GM12878 (cell line): Measurements from ENCODE around the gene RAB9B. TPM values are rescaled to one million over a fixed set of nuclear protein-coding genes. Genes with fewer than 3 reads are reported as not detected.

Source experiments
- ATAC-seq: fragments of 200-7000 bp; cut with Tn5 transposase; 3 replicates; pipeline ENCODE4 v1.9.1; 2020; ENCODE audit warnings: mild to moderate bottlenecking, moderate library complexity
- BruUV-seq: library from RNA; stranded (reverse); fragments of 400-500 nt; replicated peaks from 2 replicates; lab custom pipeline; 2021; lab: Mats Ljungman, UMichigan
- CTCF ChIA-PET: fragments of 300-600 bp; sonication (Branson Sonifier 250); formaldehyde crosslinking; extraction: SDS; loops from one replicate; lab custom pipeline; 2021; ENCODE audit warnings: inconsistent platforms; lab: Yijun Ruan, JAX
- POLR2A ChIA-PET: fragments of 350-600 bp; formaldehyde crosslinking; extraction: SDS; loops from one replicate; lab custom pipeline; 2021; ENCODE audit warnings: inconsistent platforms; lab: Charles Lee
- RAD21 ChIA-PET: fragments of 300-600 bp; sonication (Branson Sonifier 250); formaldehyde crosslinking; loops from one replicate; lab custom pipeline; 2023; ENCODE audit warnings: antibody characterized with exemption; ENCODE audit not compliant: unreplicated experiment; lab: Charles Lee
- SMC1A ChIA-PET: fragments of 300-600 bp; sonication (Branson Sonifier 250); formaldehyde crosslinking; loops from one replicate; lab custom pipeline; 2023; ENCODE audit not compliant: unreplicated experiment, uncharacterized antibody; lab: Charles Lee
- DNase-seq: peaks from one replicate; pipeline ENCODE4 v3.0.0-alpha.2; 2011; ENCODE audit warnings: low read depth, low spot score
- FAIRE-seq: peaks from 3 replicates; lab custom pipeline; 2011; peaks lifted over from hg19 to GRCh38; lab: Jason Lieb, UNC
- H2AFZ ChIP-seq: 2 replicates; pipeline ENCODE4 v1.6.0; 2011; ENCODE audit warnings: low read depth, low read length, control low read depth; ENCODE audit not compliant: control insufficient read depth
- H3K27ac ChIP-seq: 2 replicates; pipeline ENCODE4 v1.5.1; 2011; ENCODE audit warnings: control low read depth; ENCODE audit not compliant: control insufficient read depth, insufficient read depth
- H3K27me3 ChIP-seq, 2 experiments: replicated peaks in 1 of 2; 2 replicates each; pipeline versions ENCODE4 v1.6.0 to v1.6.1; 2011; ENCODE audit warnings: low read length in 1 of 2; ENCODE audit not compliant: control insufficient read depth in 2 of 2, insufficient read depth in 2 of 2
- H3K36me3 ChIP-seq, 2 experiments: 2 replicates each; pipeline ENCODE4 v1.5.1; 2011; ENCODE audit warnings: low read length in 1 of 2; ENCODE audit not compliant: control insufficient read depth in 2 of 2, insufficient read depth in 2 of 2
- H3K4me1 ChIP-seq: 2 replicates; pipeline ENCODE4 v1.6.1; 2011; ENCODE audit warnings: mild to moderate bottlenecking, low read length, moderate library complexity, mixed read lengths; ENCODE audit not compliant: control insufficient read depth, insufficient read depth
- H3K4me2 ChIP-seq: 2 replicates; pipeline ENCODE4 v1.6.0; 2011; ENCODE audit warnings: control low read depth; ENCODE audit not compliant: control insufficient read depth, insufficient read depth
- H3K4me3 ChIP-seq: fragments of 200-600 bp; sonication (generic); 2 replicates; pipeline ENCODE4 v1.5.1; 2016
- H3K79me2 ChIP-seq: 2 replicates; pipeline ENCODE4 v1.6.0; 2011; ENCODE audit warnings: low read length; ENCODE audit not compliant: control insufficient read depth, insufficient read depth
- H3K9ac ChIP-seq: 2 replicates; pipeline ENCODE4 v1.8.0; 2011; ENCODE audit warnings: low read length, control low read depth, mixed read lengths; ENCODE audit not compliant: control insufficient read depth, insufficient read depth
- H3K9me3 ChIP-seq: replicated peaks from 3 replicates; pipeline ENCODE4 v1.5.1; 2011; ENCODE audit warnings: mild to moderate bottlenecking, low read length; ENCODE audit not compliant: control insufficient read depth, insufficient read depth
- H4K20me1 ChIP-seq: 2 replicates; pipeline ENCODE4 v1.6.0; 2011; ENCODE audit not compliant: control insufficient read depth, insufficient read depth
- ATF7 ChIP-seq: fragments of 450-650 bp; IDR thresholded peaks from 2 replicates; pipeline ENCODE4 v1.6.1; 2016; ENCODE audit warnings: low read depth, mild to moderate bottlenecking
- CBX3 ChIP-seq: fragments of 200-600 bp; sonication (generic); IDR thresholded peaks from 2 replicates; pipeline ENCODE4 v1.6.1; 2016; ENCODE audit warnings: low read depth, borderline replicate concordance
- CREM ChIP-seq: IDR thresholded peaks from 2 replicates; pipeline ENCODE4 v1.6.1; 2014; ENCODE audit warnings: antibody characterized with exemption, low read depth
- EED ChIP-seq: sonication (generic); IDR thresholded peaks from 2 replicates; pipeline ENCODE4 v1.6.1; 2016; ENCODE audit warnings: antibody characterized with exemption, low read depth
- IKZF1 ChIP-seq: fragments of 450-650 bp; conservative IDR thresholded peaks from 2 replicates; pipeline ENCODE4 v1.6.1; 2017; ENCODE audit warnings: antibody characterized with exemption, mild to moderate bottlenecking
- RFX5 ChIP-seq: IDR thresholded peaks from 2 replicates; pipeline ENCODE4 v1.6.1; 2011; ENCODE audit warnings: low read depth, low read length, improper control_type of control experiment
- SMC3 ChIP-seq: IDR thresholded peaks from 2 replicates; pipeline ENCODE4 v1.6.1; 2011; ENCODE audit warnings: low read length, improper control_type of control experiment, borderline replicate concordance
- STAT3 ChIP-seq: IDR thresholded peaks from 2 replicates; pipeline ENCODE4 v1.6.1; 2011; ENCODE audit warnings: low read depth, low read length, improper control_type of control experiment
- ZNF217 ChIP-seq: fragments of 450-650 bp; IDR thresholded peaks from 2 replicates; pipeline ENCODE4 v1.6.1; 2017; ENCODE audit warnings: antibody characterized with exemption, mild to moderate bottlenecking
- WGBS: methylation state at CpG from one replicate; pipeline ENCODE4 v1.1.6; 2016; ENCODE audit warnings: low lambda C conversion rate; ENCODE audit not compliant: insufficient replicate concordance, insufficient coverage; ENCODE audit errors: missing lambda C conversion rate; 5-methylcytosine and 5-hydroxymethylcytosine counted together
- in situ Hi-C: fragments of 300-500 bp; cut with MboI; formaldehyde crosslinking; loops from 9 replicates; pipeline ENCODE4 v1.14.3; 2018; ENCODE audit warnings: mixed read lengths
- intact Hi-C: fragments of 100-400 bp; cut with micrococcal nuclease; formaldehyde crosslinking; loops from one replicate; pipeline ENCODE4 v1.14.2; 2022; ENCODE audit not compliant: unreplicated experiment
- polyA plus RNA-seq, 11 experiments: library from polyadenylated mRNA; depleted of rRNA in 4 of 11; unstranded in 6 of 11; stranded (reverse) in 5 of 11; fragments of >200 nt; fragmentation: Nextera tagmentation in 4 of 11; fragmentation: Illumina TruSeq in 1 of 11; extraction: Ambion mirVana in 4 of 11; extraction: Trizol in 1 of 11; gene quantifications; 1 replicate in 1 of 11; 2 replicates in 10 of 11; pipeline versions ENCODE4 v1.2.1 to v1.2.3, GENCODE V29; 2011 to 2016; ENCODE audit warnings: inconsistent platforms in 2 of 11, missing spikeins in 2 of 11, low read depth in 1 of 11
- total RNA-seq, 4 experiments: library from RNA; depleted of rRNA in 3 of 4; stranded (reverse); fragments of >200 nt in 3 of 4; fragmentation: Illumina TruSeq in 1 of 4; extraction: Trizol in 1 of 4; gene quantifications; 2 replicates each; pipeline versions ENCODE4 v1.2.1 to v1.2.3, GENCODE V29; 2013 to 2021
- TF ChIP-seq, protein P1 (sequence below): fragments of 450-650 bp; IDR thresholded peaks from 2 replicates; pipeline ENCODE4 v1.6.1; 2017; ENCODE audit warnings: antibody characterized with exemption, mild to moderate bottlenecking, moderate library complexity
- TF ChIP-seq, protein P2 (sequence below): IDR thresholded peaks from 2 replicates; pipeline ENCODE4 v1.6.1; 2012; ENCODE audit warnings: improper control_type of control experiment, low read depth, low read length; ENCODE audit not compliant: insufficient replicate concordance
- TF ChIP-seq, protein P3 (sequence below): fragments of 450-650 bp; IDR thresholded peaks from 2 replicates; pipeline ENCODE4 v1.6.1; 2017; ENCODE audit warnings: borderline replicate concordance

RAB9B gene
- total and polyA plus RNA-seq, 10 of the 15 experiments (the other 5 are each of a cell fraction or from before 2014, with no cell fraction given): 0.05 to 0.30 (median 0.19) TPM

DNA sequence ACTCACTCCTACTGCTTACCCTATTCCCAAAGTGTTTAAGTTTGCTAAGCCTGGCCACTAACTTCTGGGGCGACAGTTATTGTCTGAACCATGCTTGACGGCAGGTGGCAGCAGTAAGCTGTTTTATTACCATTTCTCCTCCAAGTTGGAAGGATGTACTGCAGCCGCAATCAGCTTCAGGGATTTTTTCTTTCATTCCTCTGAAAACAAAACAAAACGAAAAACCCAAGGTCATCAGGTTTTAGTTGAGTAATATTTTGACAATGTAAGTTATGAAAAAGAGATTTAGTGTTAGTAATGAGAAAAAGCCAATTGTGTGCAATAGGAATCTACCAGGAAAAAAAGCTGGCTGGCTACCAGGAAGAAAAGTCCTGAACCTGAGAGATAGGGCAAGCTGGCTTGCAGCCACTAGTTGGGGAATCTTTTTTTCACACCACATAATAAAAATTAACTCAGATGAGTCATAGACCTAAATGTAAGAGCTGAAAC, 13.2 kb upstream of the RAB9B start (continued):
- TF ChIP-seq SMC3 (peak; percentile 60), ATF7 (0 out of 2 replicates have a peak, but pooled peaks have one; percentile 17), IKZF1 (peak; percentile 69)
- TF ChIP-seq, all 136 proteins: peak for 9

DNA sequence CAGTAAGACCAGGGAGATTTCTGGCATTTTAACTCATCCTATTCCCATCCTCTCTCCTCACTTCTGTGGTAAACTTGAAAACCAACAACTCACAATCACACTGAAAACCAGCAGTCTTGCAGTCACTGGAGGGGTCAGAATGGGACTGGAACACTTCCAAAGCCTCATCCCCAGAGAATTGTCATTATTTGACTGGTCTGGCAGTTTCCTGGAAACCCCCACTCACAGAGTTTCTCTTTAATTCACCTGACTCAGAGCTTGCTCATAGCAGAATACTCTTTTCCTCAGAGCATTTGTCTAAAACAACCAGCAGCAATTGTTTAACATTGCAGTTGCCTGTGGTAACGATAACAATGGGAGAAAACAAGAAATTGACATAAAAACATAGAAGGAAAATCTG, 7.3 kb upstream of the RAB9B start:
- Histone ChIP-seq H3K36me3 (no peaks in the 10 kb centered on the region), H3K27me3 (no peaks in the 10 kb centered on the region), H3K4me1 (no peaks in the 10 kb centered on the region), H2AFZ (no peak overlapping the region), H3K4me2 (no peak overlapping the region), H3K9ac (no peak overlapping the region), H4K20me1 (no peaks in the 10 kb centered on the region), H3K79me2 (no peaks in the 10 kb centered on the region), H3K4me3 (no peak overlapping the region), H3K9me3 (no peaks in the 10 kb centered on the region), H3K27ac (no peak overlapping the region)
- ATAC-seq: no peak
- ChIA-PET POLR2A (no interaction called here), RAD21 (no interaction called here), CTCF (interaction anchor here (1.1 kb wide), 1 partner anchor 13 kb away, joined by 3 read pairs; no protein-coding TSS in a partner anchor), SMC1A (no interaction called here)
- intact Hi-C loops: no loop called here
- BruUV-seq: no TSS peak
- in situ Hi-C loops: no loop called here
- no peak for DNase-seq
- WGBS: 0% methylated on average over 1 of the region's 1 CpG
- FAIRE-seq: no peak
- TF ChIP-seq CREM (no peak), ZNF217 (no peak), STAT3 (no peak), CBX3 (no peak), RFX5 (no peak), EED (no peak)
- TF ChIP-seq, protein P1, sequence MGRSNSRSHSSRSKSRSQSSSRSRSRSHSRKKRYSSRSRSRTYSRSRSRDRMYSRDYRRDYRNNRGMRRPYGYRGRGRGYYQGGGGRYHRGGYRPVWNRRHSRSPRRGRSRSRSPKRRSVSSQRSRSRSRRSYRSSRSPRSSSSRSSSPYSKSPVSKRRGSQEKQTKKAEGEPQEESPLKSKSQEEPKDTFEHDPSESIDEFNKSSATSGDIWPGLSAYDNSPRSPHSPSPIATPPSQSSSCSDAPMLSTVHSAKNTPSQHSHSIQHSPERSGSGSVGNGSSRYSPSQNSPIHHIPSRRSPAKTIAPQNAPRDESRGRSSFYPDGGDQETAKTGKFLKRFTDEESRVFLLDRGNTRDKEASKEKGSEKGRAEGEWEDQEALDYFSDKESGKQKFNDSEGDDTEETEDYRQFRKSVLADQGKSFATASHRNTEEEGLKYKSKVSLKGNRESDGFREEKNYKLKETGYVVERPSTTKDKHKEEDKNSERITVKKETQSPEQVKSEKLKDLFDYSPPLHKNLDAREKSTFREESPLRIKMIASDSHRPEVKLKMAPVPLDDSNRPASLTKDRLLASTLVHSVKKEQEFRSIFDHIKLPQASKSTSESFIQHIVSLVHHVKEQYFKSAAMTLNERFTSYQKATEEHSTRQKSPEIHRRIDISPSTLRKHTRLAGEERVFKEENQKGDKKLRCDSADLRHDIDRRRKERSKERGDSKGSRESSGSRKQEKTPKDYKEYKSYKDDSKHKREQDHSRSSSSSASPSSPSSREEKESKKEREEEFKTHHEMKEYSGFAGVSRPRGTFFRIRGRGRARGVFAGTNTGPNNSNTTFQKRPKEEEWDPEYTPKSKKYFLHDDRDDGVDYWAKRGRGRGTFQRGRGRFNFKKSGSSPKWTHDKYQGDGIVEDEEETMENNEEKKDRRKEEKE: no peak
- TF ChIP-seq, protein P2, sequence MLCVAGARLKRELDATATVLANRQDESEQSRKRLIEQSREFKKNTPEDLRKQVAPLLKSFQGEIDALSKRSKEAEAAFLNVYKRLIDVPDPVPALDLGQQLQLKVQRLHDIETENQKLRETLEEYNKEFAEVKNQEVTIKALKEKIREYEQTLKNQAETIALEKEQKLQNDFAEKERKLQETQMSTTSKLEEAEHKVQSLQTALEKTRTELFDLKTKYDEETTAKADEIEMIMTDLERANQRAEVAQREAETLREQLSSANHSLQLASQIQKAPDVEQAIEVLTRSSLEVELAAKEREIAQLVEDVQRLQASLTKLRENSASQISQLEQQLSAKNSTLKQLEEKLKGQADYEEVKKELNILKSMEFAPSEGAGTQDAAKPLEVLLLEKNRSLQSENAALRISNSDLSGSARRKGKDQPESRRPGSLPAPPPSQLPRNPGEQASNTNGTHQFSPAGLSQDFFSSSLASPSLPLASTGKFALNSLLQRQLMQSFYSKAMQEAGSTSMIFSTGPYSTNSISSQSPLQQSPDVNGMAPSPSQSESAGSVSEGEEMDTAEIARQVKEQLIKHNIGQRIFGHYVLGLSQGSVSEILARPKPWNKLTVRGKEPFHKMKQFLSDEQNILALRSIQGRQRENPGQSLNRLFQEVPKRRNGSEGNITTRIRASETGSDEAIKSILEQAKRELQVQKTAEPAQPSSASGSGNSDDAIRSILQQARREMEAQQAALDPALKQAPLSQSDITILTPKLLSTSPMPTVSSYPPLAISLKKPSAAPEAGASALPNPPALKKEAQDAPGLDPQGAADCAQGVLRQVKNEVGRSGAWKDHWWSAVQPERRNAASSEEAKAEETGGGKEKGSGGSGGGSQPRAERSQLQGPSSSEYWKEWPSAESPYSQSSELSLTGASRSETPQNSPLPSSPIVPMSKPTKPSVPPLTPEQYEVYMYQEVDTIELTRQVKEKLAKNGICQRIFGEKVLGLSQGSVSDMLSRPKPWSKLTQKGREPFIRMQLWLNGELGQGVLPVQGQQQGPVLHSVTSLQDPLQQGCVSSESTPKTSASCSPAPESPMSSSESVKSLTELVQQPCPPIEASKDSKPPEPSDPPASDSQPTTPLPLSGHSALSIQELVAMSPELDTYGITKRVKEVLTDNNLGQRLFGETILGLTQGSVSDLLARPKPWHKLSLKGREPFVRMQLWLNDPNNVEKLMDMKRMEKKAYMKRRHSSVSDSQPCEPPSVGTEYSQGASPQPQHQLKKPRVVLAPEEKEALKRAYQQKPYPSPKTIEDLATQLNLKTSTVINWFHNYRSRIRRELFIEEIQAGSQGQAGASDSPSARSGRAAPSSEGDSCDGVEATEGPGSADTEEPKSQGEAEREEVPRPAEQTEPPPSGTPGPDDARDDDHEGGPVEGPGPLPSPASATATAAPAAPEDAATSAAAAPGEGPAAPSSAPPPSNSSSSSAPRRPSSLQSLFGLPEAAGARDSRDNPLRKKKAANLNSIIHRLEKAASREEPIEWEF: no peak
- TF ChIP-seq, protein P3, sequence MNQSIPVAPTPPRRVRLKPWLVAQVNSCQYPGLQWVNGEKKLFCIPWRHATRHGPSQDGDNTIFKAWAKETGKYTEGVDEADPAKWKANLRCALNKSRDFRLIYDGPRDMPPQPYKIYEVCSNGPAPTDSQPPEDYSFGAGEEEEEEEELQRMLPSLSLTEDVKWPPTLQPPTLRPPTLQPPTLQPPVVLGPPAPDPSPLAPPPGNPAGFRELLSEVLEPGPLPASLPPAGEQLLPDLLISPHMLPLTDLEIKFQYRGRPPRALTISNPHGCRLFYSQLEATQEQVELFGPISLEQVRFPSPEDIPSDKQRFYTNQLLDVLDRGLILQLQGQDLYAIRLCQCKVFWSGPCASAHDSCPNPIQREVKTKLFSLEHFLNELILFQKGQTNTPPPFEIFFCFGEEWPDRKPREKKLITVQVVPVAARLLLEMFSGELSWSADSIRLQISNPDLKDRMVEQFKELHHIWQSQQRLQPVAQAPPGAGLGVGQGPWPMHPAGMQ: no peak
